ENCODE results near the gene TNIP1. TPM values are rescaled to one million over a fixed set of nuclear protein-coding genes. Genes with fewer than 3 reads are reported as not detected.

Gene TNIP1
- total RNA-seq, 1 donor from 2014 or later = 54.6 TPM

DNA sequence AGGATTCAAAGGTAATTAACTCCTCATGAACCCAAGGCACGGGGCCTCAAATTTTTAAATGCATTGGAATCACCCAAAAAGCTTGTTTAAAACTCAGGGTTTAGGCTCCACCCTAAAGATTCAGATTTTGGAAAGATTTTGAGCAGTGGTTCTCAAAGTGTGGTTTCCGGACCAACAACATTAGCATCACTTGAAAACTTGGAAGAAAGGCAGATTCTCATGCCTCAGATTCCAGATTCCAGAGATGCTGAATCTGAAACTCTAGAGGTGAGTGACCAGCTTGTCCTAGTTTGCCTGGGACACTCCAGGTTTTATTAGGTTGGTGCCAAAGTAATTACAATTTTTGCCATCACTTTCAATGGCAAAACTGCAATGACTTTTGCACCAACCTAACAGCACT, 24.7 kb upstream of the TNIP1 start:
- H3K4me1 ChIP-seq = peaks cover 8 to 14% of the 10 kb centered on the region in 2 donors
- no peak overlapping the region for H3K4me3 ChIP-seq
- no peaks in the 10 kb centered on the region for H3K27me3 ChIP-seq
- TF ChIP-seq, protein P1, sequence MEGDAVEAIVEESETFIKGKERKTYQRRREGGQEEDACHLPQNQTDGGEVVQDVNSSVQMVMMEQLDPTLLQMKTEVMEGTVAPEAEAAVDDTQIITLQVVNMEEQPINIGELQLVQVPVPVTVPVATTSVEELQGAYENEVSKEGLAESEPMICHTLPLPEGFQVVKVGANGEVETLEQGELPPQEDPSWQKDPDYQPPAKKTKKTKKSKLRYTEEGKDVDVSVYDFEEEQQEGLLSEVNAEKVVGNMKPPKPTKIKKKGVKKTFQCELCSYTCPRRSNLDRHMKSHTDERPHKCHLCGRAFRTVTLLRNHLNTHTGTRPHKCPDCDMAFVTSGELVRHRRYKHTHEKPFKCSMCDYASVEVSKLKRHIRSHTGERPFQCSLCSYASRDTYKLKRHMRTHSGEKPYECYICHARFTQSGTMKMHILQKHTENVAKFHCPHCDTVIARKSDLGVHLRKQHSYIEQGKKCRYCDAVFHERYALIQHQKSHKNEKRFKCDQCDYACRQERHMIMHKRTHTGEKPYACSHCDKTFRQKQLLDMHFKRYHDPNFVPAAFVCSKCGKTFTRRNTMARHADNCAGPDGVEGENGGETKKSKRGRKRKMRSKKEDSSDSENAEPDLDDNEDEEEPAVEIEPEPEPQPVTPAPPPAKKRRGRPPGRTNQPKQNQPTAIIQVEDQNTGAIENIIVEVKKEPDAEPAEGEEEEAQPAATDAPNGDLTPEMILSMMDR (IDR thresholded peaks at IDR 0.05) = no peak
- H3K9me3 ChIP-seq = no peaks in the 10 kb centered on the region
- no peak overlapping the region for H3K27ac ChIP-seq
- DNase-seq (ENCODE audit: low spot score in 2 of 2) = no peak
- intact Hi-C loops (cut with DNase I) = no loop called here
- H3K36me3 ChIP-seq = peaks cover 80 to 100% of the 10 kb centered on the region in 2 donors

DNA sequence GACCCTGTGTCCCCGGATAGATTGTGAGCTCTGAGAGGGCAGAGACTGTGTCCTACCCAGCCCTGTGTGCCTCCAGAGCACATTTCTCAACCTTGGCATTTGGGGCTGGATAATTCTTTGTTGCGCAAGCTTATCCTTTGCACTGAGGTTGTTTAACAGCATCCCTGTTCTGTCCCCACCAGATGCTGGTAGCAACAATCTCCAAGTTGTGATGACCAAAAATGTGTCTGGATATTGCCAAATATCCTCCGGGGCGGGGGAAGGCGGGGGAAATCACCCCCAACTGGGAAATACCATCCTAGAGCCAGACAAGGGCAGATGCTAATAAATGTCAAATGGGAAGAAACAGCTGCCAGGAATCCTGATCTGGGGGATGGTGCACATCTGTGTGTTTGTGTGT, 24.0 kb upstream of the TNIP1 start:
- H3K27me3 ChIP-seq = no peaks in the 10 kb centered on the region
- TF ChIP-seq, protein P1 (IDR thresholded peaks at IDR 0.05) = no peak
- peak overlapping the region in 1 of 2 donors; percentile 26 for H3K27ac ChIP-seq
- peaks cover 75 to 94% of the 10 kb centered on the region in 2 donors for H3K36me3 ChIP-seq
- no peak overlapping the region for H3K4me3 ChIP-seq
- intact Hi-C loops (cut with DNase I) = no loop called here
- H3K9me3 ChIP-seq = no peaks in the 10 kb centered on the region
- no peak for DNase-seq (ENCODE audit: low spot score in 2 of 2)
- peaks cover 8 to 14% of the 10 kb centered on the region in 2 donors for H3K4me1 ChIP-seq

DNA sequence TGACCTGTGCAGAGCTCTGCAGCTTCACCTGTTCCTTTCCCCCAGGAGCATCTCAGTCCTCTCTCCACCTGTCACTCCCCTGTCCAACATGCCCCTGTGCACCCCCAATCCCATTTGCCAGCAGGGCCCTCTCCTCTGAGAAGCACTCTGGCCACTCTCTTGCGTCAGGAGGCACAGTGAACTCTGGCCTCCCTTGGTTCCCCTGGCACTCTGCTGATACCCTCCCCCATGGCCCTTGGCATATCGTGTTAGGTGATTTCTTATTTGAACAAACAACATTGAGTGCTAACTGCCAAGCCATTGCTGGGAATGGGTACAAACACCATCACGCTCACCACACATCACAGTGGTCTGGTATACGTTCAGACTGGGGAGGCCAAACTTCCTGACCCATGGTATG, 20.9 kb upstream of the TNIP1 start:
- TF ChIP-seq, protein P1 (IDR thresholded peaks at IDR 0.05) = no peak
- intact Hi-C loops (cut with DNase I) = no loop called here
- Histone ChIP-seq H3K4me3 (no peak overlapping the region), H3K9me3 (no peaks in the 10 kb centered on the region), H3K27me3 (no peaks in the 10 kb centered on the region), H3K4me1 (peaks cover 3 to 6% of the 10 kb centered on the region in 2 donors), H3K36me3 (peaks cover 52 to 63% of the 10 kb centered on the region in 2 donors), H3K27ac (peak overlapping the region in 1 of 2 donors; percentile 33)
- DNase-seq (ENCODE audit: low spot score in 2 of 2) = no peak

DNA sequence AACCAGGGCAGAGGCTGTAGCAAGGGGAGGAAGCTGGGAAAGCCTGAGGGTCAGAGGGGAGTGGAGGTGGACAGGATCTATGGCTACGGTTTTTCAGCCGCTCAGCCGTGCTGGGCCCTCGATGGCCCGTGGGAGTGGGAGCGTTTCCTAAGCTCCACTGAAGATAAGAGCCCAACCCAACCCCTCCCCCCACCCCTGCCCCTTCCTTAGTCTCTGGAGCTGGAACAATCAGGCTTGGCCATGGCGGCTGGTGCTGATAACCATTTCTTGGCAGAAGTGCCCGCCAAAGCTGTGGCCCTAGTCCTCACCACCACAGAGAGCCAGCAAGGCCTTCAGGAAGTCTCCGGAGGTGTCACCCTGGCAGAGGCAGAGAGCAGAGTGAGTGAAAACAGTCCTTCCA, 20.3 kb upstream of the TNIP1 start:
- peaks cover 47 to 57% of the 10 kb centered on the region in 2 donors for H3K36me3 ChIP-seq
- H3K4me1 ChIP-seq = peaks cover 3 to 7% of the 10 kb centered on the region in 2 donors
- no peak for DNase-seq (ENCODE audit: low spot score in 2 of 2)
- intact Hi-C loops (cut with DNase I) = no loop called here
- peak overlapping the region; percentile 33 to 41 for H3K27ac ChIP-seq
- TF ChIP-seq, protein P1 (IDR thresholded peaks at IDR 0.05) = no peak
- no peaks in the 10 kb centered on the region for H3K27me3 ChIP-seq
- no peaks in the 10 kb centered on the region for H3K9me3 ChIP-seq
- H3K4me3 ChIP-seq = no peak overlapping the region

DNA sequence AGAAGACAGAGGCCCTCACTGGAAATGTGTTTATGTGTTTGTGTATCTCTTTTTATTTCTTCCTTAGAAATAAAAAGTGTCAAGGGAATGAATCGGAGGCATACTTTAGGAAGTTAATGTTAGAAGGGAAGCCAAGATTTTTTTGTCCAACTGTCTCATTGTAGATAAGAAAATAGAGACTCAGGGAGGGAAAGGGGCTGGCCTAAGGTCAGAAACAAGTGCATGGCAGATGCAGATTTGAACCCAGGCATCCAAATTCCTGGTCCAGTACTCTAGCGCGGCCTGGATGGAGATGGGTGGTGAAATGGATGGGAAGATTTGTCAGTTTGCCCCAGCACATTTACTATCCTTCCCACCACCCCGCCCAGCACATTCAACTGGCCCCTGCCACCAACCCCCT, 19.8 kb upstream of the TNIP1 start:
- TF ChIP-seq, protein P1 (IDR thresholded peaks at IDR 0.05) = no peak
- H3K36me3 ChIP-seq = peaks cover 42 to 53% of the 10 kb centered on the region in 2 donors
- H3K4me3 ChIP-seq = no peak overlapping the region
- DNase-seq (ENCODE audit: low spot score in 2 of 2) = no peak
- peaks cover 7 to 11% of the 10 kb centered on the region in 2 donors for H3K4me1 ChIP-seq
- H3K27me3 ChIP-seq = no peaks in the 10 kb centered on the region
- no peaks in the 10 kb centered on the region for H3K9me3 ChIP-seq
- peak overlapping the region; percentile 33 to 41 for H3K27ac ChIP-seq
- intact Hi-C loops (cut with DNase I) = no loop called here

DNA sequence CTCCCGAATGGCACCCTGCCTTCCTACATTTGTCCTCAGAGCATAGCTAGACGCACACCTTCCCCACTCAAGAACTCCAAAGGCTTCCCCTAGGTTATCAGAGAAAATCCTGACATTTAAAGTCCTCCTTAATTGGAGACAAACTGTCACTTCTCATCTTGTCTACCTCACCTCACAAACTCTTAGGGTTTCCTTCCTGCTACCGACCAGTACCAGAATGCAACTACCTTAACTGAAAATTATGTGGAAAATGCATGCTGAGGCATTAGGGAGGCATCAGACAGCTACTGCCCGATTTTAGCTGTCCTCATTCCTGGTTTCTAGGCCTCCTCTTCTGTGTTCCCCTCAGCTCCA, 17.9 kb upstream of the TNIP1 start:
- Histone ChIP-seq H3K4me3 (no peak overlapping the region), H3K9me3 (no peaks in the 10 kb centered on the region), H3K27ac (no peak overlapping the region), H3K27me3 (no peaks in the 10 kb centered on the region), H3K4me1 (peaks cover 21 to 30% of the 10 kb centered on the region in 2 donors), H3K36me3 (peaks cover 25 to 33% of the 10 kb centered on the region in 2 donors)
- TF ChIP-seq, protein P1 (IDR thresholded peaks at IDR 0.05) = no peak
- DNase-seq (ENCODE audit: low spot score in 2 of 2) = no peak
- intact Hi-C loops (cut with DNase I) = no loop called here
